HepG2 (cell line): ENCODE results near the gene CNOT8. TPM values are rescaled to one million over a fixed set of nuclear protein-coding genes. Genes with fewer than 3 reads are reported as not detected.
A peak's percentile ranks its signal among the peaks of the same experiment; 100 is the strongest.

Experiments
- ATAC-seq: fragments of 200-7000 bp; cut with Tn5 transposase; 3 replicates; pipeline ENCODE4 v1.9.1; 2020; ENCODE audit warnings: mild to moderate bottlenecking, moderate library complexity
- BruUV-seq: library from RNA; stranded (reverse); fragments of 400-500 nt; replicated peaks from 2 replicates; lab custom pipeline; 2021; lab: Mats Ljungman, UMichigan
- CTCF ChIA-PET: fragments of 300-600 bp; formaldehyde crosslinking; extraction: SDS; loops from one replicate; lab custom pipeline; 2021; ENCODE audit warnings: low total read pairs, inconsistent platforms, low intra/inter-chr PET ratio; lab: Yijun Ruan, JAX
- POLR2A ChIA-PET: fragments of 350-600 bp; sonication (Branson Sonifier 250); formaldehyde crosslinking; loops from one replicate; lab custom pipeline; 2020; ENCODE audit warnings: antibody characterized with exemption, inconsistent platforms; lab: Yijun Ruan, JAX
- DNase-seq: peaks from one replicate; pipeline ENCODE4 v3.0.0-alpha.2; 2015; ENCODE audit warnings: low spot score
- FAIRE-seq: peaks from 3 replicates; lab custom pipeline; 2011; peaks lifted over from hg19 to GRCh38; lab: Jason Lieb, UNC
- H2AFZ ChIP-seq: one replicate; pipeline ENCODE4 v1.6.1; 2011; ENCODE audit warnings: low read length, inconsistent platforms
- H3K27ac ChIP-seq: fragments of 300-600 bp; 3 replicates; pipeline ENCODE4 v1.8.0; 2011; ENCODE audit warnings: mixed run types, mild to moderate bottlenecking, mixed read lengths, low read length, inconsistent platforms; ENCODE audit not compliant: insufficient read depth; ENCODE audit errors: extremely low read length
- H3K27me3 ChIP-seq, 2 experiments: fragments of 200-600 bp in 1 of 2; 2 replicates in 1 of 2; 3 replicates in 1 of 2; pipeline versions ENCODE4 v1.6.0 to v1.8.0; 2011; ENCODE audit warnings: low read length in 2 of 2, mild to moderate bottlenecking in 2 of 2, moderate library complexity in 2 of 2, inconsistent platforms in 1 of 2; ENCODE audit not compliant: insufficient read depth in 2 of 2, control insufficient read depth in 1 of 2
- H3K36me3 ChIP-seq, 2 experiments: fragments of 200-600 bp in 1 of 2; replicated peaks in 1 of 2; 2 replicates in 1 of 2; 3 replicates in 1 of 2; pipeline versions ENCODE4 v1.5.1 to v1.8.0; 2011; ENCODE audit warnings: low read length in 2 of 2, inconsistent platforms in 1 of 2; ENCODE audit not compliant: insufficient read depth in 2 of 2, control insufficient read depth in 1 of 2
- H3K4me1 ChIP-seq: 2 replicates; pipeline ENCODE4 v1.5.1; 2012; ENCODE audit warnings: low read length, inconsistent platforms; ENCODE audit not compliant: insufficient read depth
- H3K4me2 ChIP-seq: 2 replicates; pipeline ENCODE4 v1.6.0; 2011; ENCODE audit warnings: low read depth, low read length, inconsistent platforms
- H3K4me3 ChIP-seq, 3 experiments: fragments of 200-600 bp in 1 of 3; sonication (generic), shearing (Covaris generic) in 1 of 3; replicated peaks in 1 of 3; 2 replicates each; pipeline ENCODE4 v1.5.1; 2011 to 2016; ENCODE audit warnings: low read length in 3 of 3, inconsistent platforms in 2 of 3, low read depth in 2 of 3, mild to moderate bottlenecking in 2 of 3, control low read depth in 1 of 3, mixed read lengths in 1 of 3; ENCODE audit not compliant: insufficient read depth in 1 of 3
- H3K79me2 ChIP-seq: one replicate; pipeline ENCODE4 v1.6.1; 2011; ENCODE audit warnings: low read length, inconsistent platforms; ENCODE audit not compliant: insufficient read depth
- H3K9ac ChIP-seq: 2 replicates; pipeline ENCODE4 v1.6.0; 2011; ENCODE audit warnings: mild to moderate bottlenecking, low read depth, low read length, inconsistent platforms; ENCODE audit not compliant: insufficient read depth
- H3K9me3 ChIP-seq: 2 replicates; pipeline ENCODE4 v1.5.1; 2012; ENCODE audit warnings: mild to moderate bottlenecking, low read length
- H4K20me1 ChIP-seq: 2 replicates; pipeline ENCODE4 v1.6.0; 2011; ENCODE audit warnings: inconsistent platforms, mild to moderate bottlenecking, low read length, moderate library complexity; ENCODE audit not compliant: insufficient read depth
- ASH2L ChIP-seq: fragments of 300-600, 200-600 bp; sonication (generic); IDR thresholded peaks from 2 replicates; pipeline ENCODE4 v1.7.0; 2017; ENCODE audit warnings: low read depth, mild to moderate bottlenecking, moderate library complexity, mixed read lengths, low read length; ENCODE audit not compliant: insufficient read length
- CREB3 ChIP-seq: sonication (generic); formaldehyde crosslinking; IDR thresholded peaks from 2 replicates; pipeline ENCODE4 v1.5.0; 2020; ENCODE audit warnings: missing genetic modification reagents
- ZNF558 ChIP-seq: sonication (generic); formaldehyde crosslinking; IDR thresholded peaks from 2 replicates; pipeline ENCODE4 v1.9.0; 2022; ENCODE audit warnings: mild to moderate bottlenecking, missing genetic modification reagents, borderline replicate concordance
- ZNF562 ChIP-seq: sonication (generic); formaldehyde crosslinking; IDR thresholded peaks from 2 replicates; pipeline ENCODE4 v1.8.0; 2022; ENCODE audit warnings: missing genetic modification reagents, borderline replicate concordance
- ZNF629 ChIP-seq: sonication (generic); formaldehyde crosslinking; conservative IDR thresholded peaks from 2 replicates; pipeline ENCODE4 v1.5.0; 2020; ENCODE audit warnings: missing genetic modification reagents
- WGBS: methylation state at CpG from one replicate; pipeline ENCODE4 v1.1.6; 2017; ENCODE audit warnings: low lambda C conversion rate; 5-methylcytosine and 5-hydroxymethylcytosine counted together
- in situ Hi-C: cut with HindIII; loops from 2 replicates; pipeline ENCODE4 v1.10.0; 2017; ENCODE audit warnings: low pct_unique_long_range_greater_than_20kb; ENCODE audit not compliant: extremely low pct_ligation_motif_present
- intact Hi-C: fragments of 100-400 bp; cut with micrococcal nuclease; formaldehyde crosslinking; loops from one replicate; pipeline ENCODE4 v1.10.0; 2022; ENCODE audit not compliant: unreplicated experiment
- polyA plus RNA-seq, 8 experiments: library from polyadenylated mRNA; depleted of rRNA in 3 of 8; stranded (reverse) in 7 of 8; unstranded in 1 of 8; fragments of >200 nt; fragmentation: Illumina TruSeq in 4 of 8; extraction: Trizol in 4 of 8; gene quantifications; 2 replicates each; pipeline versions ENCODE4 v1.2.1 to v1.2.3, GENCODE V29; 2011 to 2016; ENCODE audit warnings: low read depth in 4 of 8, missing spikeins in 1 of 8, mixed read lengths in 1 of 8; ENCODE audit not compliant: insufficient read depth in 1 of 8
- total RNA-seq, 5 experiments: library from RNA; depleted of rRNA; stranded (reverse); fragments of >200 nt; fragmentation: Illumina TruSeq; extraction: Trizol; gene quantifications; 2 replicates each; pipeline ENCODE4 v1.2.3, GENCODE V29; 2016; ENCODE audit warnings: low read depth in 1 of 5

Gene CNOT8
- total and polyA plus RNA-seq, 2 of the 13 experiments (the other 11 are each of a cell fraction or from before 2014, with no cell fraction given): 37.1 to 74.9 TPM

- 95% methylated on average over 5 of the region's 5 CpGs for WGBS
- ATAC-seq (no peak), DNase-seq (no peak), FAIRE-seq (no peak)
- H3K27me3 ChIP-seq: no peaks in the 10 kb centered on the region
- ChIA-PET CTCF (no interaction called here), POLR2A (no interaction called here)
- H3K4me3 ChIP-seq: no peak overlapping the region
- no peak overlapping the region for H2AFZ ChIP-seq
- H3K4me2 ChIP-seq: no peak overlapping the region
- in situ Hi-C loops: no loop called here
- peaks cover 9% of the 10 kb centered on the region for H3K9me3 ChIP-seq
- no peak for TF ChIP-seq CREB3
- intact Hi-C loops: no loop called here
- H3K4me1 ChIP-seq: no peaks in the 10 kb centered on the region
- no peak overlapping the region for H3K9ac ChIP-seq
- peaks cover 14 to 54% of the 10 kb centered on the region in 2 experiments for H3K36me3 ChIP-seq
- H3K79me2 ChIP-seq: no peaks in the 10 kb centered on the region
- H3K27ac ChIP-seq: no peak overlapping the region
- H4K20me1 ChIP-seq: no peaks in the 10 kb centered on the region
- no TSS peak for BruUV-seq
These were observed 15.4 kb downstream of the CNOT8 start for GRCh38 chr5:154873791-154874331.

GRCh38 chr5:154878642-154879335, 20.4 kb downstream of the CNOT8 start:
- Histone ChIP-seq H3K79me2 (no peaks in the 10 kb centered on the region), H4K20me1 (no peaks in the 10 kb centered on the region), H2AFZ (no peak overlapping the region), H3K4me1 (no peaks in the 10 kb centered on the region), H3K9me3 (peaks cover 14% of the 10 kb centered on the region), H3K4me3 (no peak overlapping the region), H3K4me2 (no peak overlapping the region), H3K27ac (no peak overlapping the region), H3K36me3 (peaks cover 7 to 27% of the 10 kb centered on the region in 2 experiments), H3K9ac (no peak overlapping the region), H3K27me3 (no peaks in the 10 kb centered on the region)
- intact Hi-C loops (no loop called here), in situ Hi-C loops (no loop called here)
- no peak for FAIRE-seq
- BruUV-seq: no TSS peak
- DNase-seq: no peak
- ChIA-PET CTCF (no interaction called here), POLR2A (no interaction called here)
- no peak for TF ChIP-seq ZNF558
- no peak for TF ChIP-seq ZNF629 (CRISPR knock-in tag)
- TF ChIP-seq ZNF562 (CRISPR knock-in tag): peak; percentile 77; the same call in 1 of the 2 replicates
- no peak for TF ChIP-seq ASH2L
- ATAC-seq: no peak
- 96% methylated on average over 14 of the region's 14 CpGs for WGBS
